Retinal pigment epithelial cell (primary cell): Measurements from ENCODE around the gene EDIL3.

Experiments
- DNase-seq: peaks from one replicate; pipeline ENCODE4 v3.0.0-alpha.2; 2010; ENCODE audit warnings: low read depth
- H3K4me3 ChIP-seq: 2 replicates; pipeline ENCODE4 v1.5.1; 2011; ENCODE audit warnings: mild to moderate bottlenecking, low read length, control low read depth, moderate library complexity
- TF ChIP-seq, protein P1 (sequence below): conservative IDR thresholded peaks from 2 replicates; pipeline ENCODE4 v1.5.1; 2011; ENCODE audit warnings: low read depth, low read length, control low read depth, inconsistent platforms

EDIL3 gene

GRCh38 chr5:83919071-83920041, 465.3 kb downstream of the EDIL3 start:
- TF ChIP-seq, protein P1, sequence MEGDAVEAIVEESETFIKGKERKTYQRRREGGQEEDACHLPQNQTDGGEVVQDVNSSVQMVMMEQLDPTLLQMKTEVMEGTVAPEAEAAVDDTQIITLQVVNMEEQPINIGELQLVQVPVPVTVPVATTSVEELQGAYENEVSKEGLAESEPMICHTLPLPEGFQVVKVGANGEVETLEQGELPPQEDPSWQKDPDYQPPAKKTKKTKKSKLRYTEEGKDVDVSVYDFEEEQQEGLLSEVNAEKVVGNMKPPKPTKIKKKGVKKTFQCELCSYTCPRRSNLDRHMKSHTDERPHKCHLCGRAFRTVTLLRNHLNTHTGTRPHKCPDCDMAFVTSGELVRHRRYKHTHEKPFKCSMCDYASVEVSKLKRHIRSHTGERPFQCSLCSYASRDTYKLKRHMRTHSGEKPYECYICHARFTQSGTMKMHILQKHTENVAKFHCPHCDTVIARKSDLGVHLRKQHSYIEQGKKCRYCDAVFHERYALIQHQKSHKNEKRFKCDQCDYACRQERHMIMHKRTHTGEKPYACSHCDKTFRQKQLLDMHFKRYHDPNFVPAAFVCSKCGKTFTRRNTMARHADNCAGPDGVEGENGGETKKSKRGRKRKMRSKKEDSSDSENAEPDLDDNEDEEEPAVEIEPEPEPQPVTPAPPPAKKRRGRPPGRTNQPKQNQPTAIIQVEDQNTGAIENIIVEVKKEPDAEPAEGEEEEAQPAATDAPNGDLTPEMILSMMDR, result no peak
- H3K4me3 ChIP-seq, result no peak overlapping the region
- no peak for DNase-seq

GRCh38 chr5:83917261-83917908, 467.3 kb downstream of the EDIL3 start:
- TF ChIP-seq, protein P1, result no peak
- no peak for DNase-seq
- H3K4me3 ChIP-seq, result no peak overlapping the region

GRCh38 chr5:83914662-83915418, 469.8 kb downstream of the EDIL3 start:
- no peak overlapping the region for H3K4me3 ChIP-seq
- TF ChIP-seq, protein P1, result no peak
- DNase-seq, result no peak

DNA sequence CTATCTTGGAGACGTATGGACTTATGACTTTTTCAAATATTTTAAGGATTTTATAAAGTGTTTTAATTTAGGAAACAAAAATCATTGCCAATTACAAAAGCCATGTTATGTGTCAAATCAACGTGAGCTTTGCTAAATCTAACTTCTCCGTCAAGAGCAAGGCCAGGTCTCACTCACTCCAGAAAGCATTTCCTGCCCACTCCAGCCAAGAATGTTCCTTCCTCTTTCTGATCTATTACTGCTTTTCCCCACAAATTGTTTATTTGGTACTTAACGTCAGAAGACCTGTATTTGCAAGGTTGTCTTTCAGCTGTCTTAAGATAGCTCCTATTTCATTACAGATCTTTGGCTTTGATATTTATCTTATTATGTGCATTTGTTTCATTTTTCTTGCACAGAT, 470.5 kb downstream of the EDIL3 start:
- H3K4me3 ChIP-seq, result no peak overlapping the region
- DNase-seq, result no peak
- TF ChIP-seq, protein P1, result no peak

GRCh38 chr5:83913593-83913992, 471.1 kb downstream of the EDIL3 start:
- no peak for DNase-seq
- TF ChIP-seq, protein P1, result no peak
- H3K4me3 ChIP-seq, result no peak overlapping the region

DNA sequence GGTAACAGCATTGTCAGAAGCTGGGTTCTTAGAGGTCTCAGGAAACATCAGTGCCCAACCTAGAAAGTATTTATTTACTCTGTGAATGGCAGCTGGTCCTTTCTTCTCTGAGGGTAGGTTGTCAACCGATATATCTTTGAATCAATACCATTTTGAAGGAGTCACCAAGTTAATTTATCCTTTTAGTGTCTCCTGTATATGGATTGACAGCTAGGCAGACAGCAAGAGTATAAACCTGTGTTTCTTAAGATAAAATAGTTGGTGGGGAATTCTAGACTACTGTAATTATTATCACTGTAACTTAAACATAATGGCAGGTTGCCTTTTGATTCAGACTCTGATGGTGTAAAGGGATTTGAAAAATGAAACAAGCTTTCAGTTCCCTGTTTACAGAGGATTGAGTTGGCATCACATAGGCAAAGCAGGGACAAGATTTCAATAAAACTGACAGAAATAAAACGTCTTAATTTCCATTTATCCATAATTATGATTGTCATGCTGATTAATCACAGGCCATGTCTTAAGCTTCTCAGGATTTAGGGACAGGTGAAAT, 473.2 kb downstream of the EDIL3 start:
- DNase-seq, result no peak
- TF ChIP-seq, protein P1, result no peak
- H3K4me3 ChIP-seq, result no peak overlapping the region
